HEK293 (cell line): ENCODE measurements around the gene WDR19.

Experiments
- CTCF ChIA-PET: fragments of 350-600 bp; formaldehyde crosslinking; extraction: SDS; loops from one replicate; lab custom pipeline; 2021; ENCODE audit warnings: antibody characterized with exemption; lab: Yijun Ruan, JAX
- POLR2A ChIA-PET: fragments of 300-600 bp; formaldehyde crosslinking; extraction: SDS; loops from one replicate; lab custom pipeline; 2020; ENCODE audit warnings: antibody characterized with exemption, inconsistent platforms; lab: Yijun Ruan, JAX
- H3K27ac ChIP-seq: fragments of 200-500 bp; sonication (Bioruptor generic); 2 replicates; pipeline ENCODE4 v1.5.1; 2014; ENCODE audit warnings: low read depth, low read length, control low read depth, inconsistent platforms; ENCODE audit errors: extremely low read depth
- H3K36me3 ChIP-seq, 2 experiments: fragments of 200-500 bp in 1 of 2; sonication (Bioruptor generic) in 1 of 2; 1 replicate in 1 of 2; 2 replicates in 1 of 2; pipeline ENCODE4 v1.5.1; 2014 to 2017; ENCODE audit warnings: inconsistent platforms in 2 of 2, low read length in 2 of 2; ENCODE audit not compliant: control insufficient read depth in 2 of 2, insufficient read depth in 1 of 2
- H3K4me1 ChIP-seq: fragments of 200-500 bp; sonication (Bioruptor generic); 2 replicates; pipeline ENCODE4 v1.5.1; 2014; ENCODE audit warnings: mild to moderate bottlenecking, low read length, inconsistent platforms; ENCODE audit not compliant: control insufficient read depth, insufficient read depth
- H3K4me3 ChIP-seq: 2 replicates; pipeline ENCODE4 v1.5.1; 2011; ENCODE audit warnings: low read depth, mild to moderate bottlenecking, control low read depth, low read length, moderate library complexity
- H3K9me3 ChIP-seq: fragments of 200-500 bp; sonication (Bioruptor generic); 2 replicates; pipeline ENCODE4 v1.5.1; 2014; ENCODE audit warnings: low read depth, low read length, inconsistent platforms; ENCODE audit not compliant: control insufficient read depth, insufficient read depth
- BCL6B ChIP-seq: fragments of 450-650 bp; formaldehyde crosslinking; IDR thresholded peaks from 2 replicates; pipeline ENCODE4 v1.5.1; 2017; ENCODE audit warnings: missing biosample characterization, missing genetic modification characterization
- ELK4 ChIP-seq: IDR thresholded peaks from 2 replicates; pipeline ENCODE4 v1.6.1; 2011; ENCODE audit warnings: mild to moderate bottlenecking, low read depth, low read length, borderline replicate concordance
- GLI2 ChIP-seq: fragments of 450-650 bp; formaldehyde crosslinking; IDR thresholded peaks from 2 replicates; pipeline ENCODE4; 2017; ENCODE audit warnings: missing biosample characterization, missing genetic modification characterization, low read depth, borderline replicate concordance
- OVOL3 ChIP-seq: fragments of 450-650 bp; formaldehyde crosslinking; IDR thresholded peaks from 2 replicates; pipeline ENCODE4 v1.5.1; 2016; ENCODE audit warnings: missing biosample characterization, missing genetic modification characterization
- SCRT2 ChIP-seq: fragments of 450-650 bp; formaldehyde crosslinking; IDR thresholded peaks from 2 replicates; pipeline ENCODE4 v1.5.1; 2016; ENCODE audit warnings: missing biosample characterization, missing genetic modification characterization
- SP7 ChIP-seq: fragments of 450-650 bp; formaldehyde crosslinking; IDR thresholded peaks from 2 replicates; pipeline ENCODE4 v1.5.1; 2016; ENCODE audit warnings: missing biosample characterization, missing genetic modification characterization
- ZFP3 ChIP-seq: fragments of 450-650 bp; formaldehyde crosslinking; IDR thresholded peaks from 2 replicates; pipeline ENCODE4 v1.5.1; 2016; ENCODE audit warnings: low read depth, missing biosample characterization, missing genetic modification characterization
- ZNF157 ChIP-seq: fragments of 450-650 bp; formaldehyde crosslinking; IDR thresholded peaks from 2 replicates; pipeline ENCODE4 v1.5.1; 2016; ENCODE audit warnings: missing biosample characterization, missing genetic modification characterization
- ZNF202 ChIP-seq: fragments of 450-650 bp; formaldehyde crosslinking; IDR thresholded peaks from 2 replicates; pipeline ENCODE4 v1.5.1; 2016; ENCODE audit warnings: missing biosample characterization, missing genetic modification characterization, borderline replicate concordance
- ZNF214 ChIP-seq: fragments of 450-650 bp; formaldehyde crosslinking; IDR thresholded peaks from 2 replicates; pipeline ENCODE4 v1.5.1; 2017; ENCODE audit warnings: missing biosample characterization, mild to moderate bottlenecking, missing genetic modification characterization, borderline replicate concordance
- ZNF292 ChIP-seq: fragments of 450-650 bp; formaldehyde crosslinking; IDR thresholded peaks from 2 replicates; pipeline ENCODE4 v1.5.1; 2016; ENCODE audit warnings: low read depth, missing biosample characterization, missing genetic modification characterization, borderline replicate concordance
- ZNF335 ChIP-seq: fragments of 450-650 bp; formaldehyde crosslinking; conservative IDR thresholded peaks from 2 replicates; pipeline ENCODE4 v1.5.1; 2016; ENCODE audit warnings: missing biosample characterization, missing genetic modification characterization
- ZNF37A ChIP-seq: fragments of 450-650 bp; IDR thresholded peaks from 2 replicates; pipeline ENCODE4 v1.5.1; 2018; ENCODE audit warnings: missing biosample characterization, missing genetic modification characterization
- ZNF571 ChIP-seq: fragments of 450-650 bp; formaldehyde crosslinking; IDR thresholded peaks from 2 replicates; pipeline ENCODE4 v1.5.0; 2017; ENCODE audit warnings: missing biosample characterization, missing genetic modification characterization
- ZNF624 ChIP-seq: fragments of 450-650 bp; formaldehyde crosslinking; IDR thresholded peaks from 2 replicates; pipeline ENCODE4 v1.5.1; 2017; ENCODE audit warnings: missing biosample characterization, missing genetic modification characterization
- ZNF658 ChIP-seq: fragments of 450-650 bp; formaldehyde crosslinking; IDR thresholded peaks from 2 replicates; pipeline ENCODE4; 2016; ENCODE audit warnings: missing biosample characterization, missing genetic modification characterization
- ZNF704 ChIP-seq: fragments of 450-650 bp; formaldehyde crosslinking; IDR thresholded peaks from 2 replicates; pipeline ENCODE4 v1.5.1; 2016; ENCODE audit warnings: missing biosample characterization, missing genetic modification characterization
- ZNF843 ChIP-seq: fragments of 450-650 bp; formaldehyde crosslinking; IDR thresholded peaks from 2 replicates; pipeline ENCODE4 v1.5.1; 2016; ENCODE audit warnings: missing biosample characterization, missing genetic modification characterization
- TF ChIP-seq, protein P1 (sequence below): fragments of 450-650 bp; formaldehyde crosslinking; IDR thresholded peaks from 2 replicates; pipeline ENCODE4 v1.5.1; 2016; ENCODE audit warnings: missing biosample characterization, missing genetic modification characterization
- TF ChIP-seq, protein P2 (sequence below): fragments of 450-650 bp; formaldehyde crosslinking; IDR thresholded peaks from 2 replicates; pipeline ENCODE4 v1.5.1; 2016; ENCODE audit warnings: missing biosample characterization, missing genetic modification characterization, low read depth

The WDR19 gene

GRCh38 chr4:39280770-39281169 is 98.4 kb downstream of the WDR19 start (continued):
- TF ChIP-seq ZNF37A (tag by site-specific recombination) (no peak), GLI2 (tag by site-specific recombination) (no peak), ZNF157 (tag by site-specific recombination) (no peak), ZNF624 (tag by site-specific recombination) (no peak), SCRT2 (tag by site-specific recombination) (no peak), ZNF292 (tag by site-specific recombination) (no peak), ZNF658 (no peak)

DNA sequence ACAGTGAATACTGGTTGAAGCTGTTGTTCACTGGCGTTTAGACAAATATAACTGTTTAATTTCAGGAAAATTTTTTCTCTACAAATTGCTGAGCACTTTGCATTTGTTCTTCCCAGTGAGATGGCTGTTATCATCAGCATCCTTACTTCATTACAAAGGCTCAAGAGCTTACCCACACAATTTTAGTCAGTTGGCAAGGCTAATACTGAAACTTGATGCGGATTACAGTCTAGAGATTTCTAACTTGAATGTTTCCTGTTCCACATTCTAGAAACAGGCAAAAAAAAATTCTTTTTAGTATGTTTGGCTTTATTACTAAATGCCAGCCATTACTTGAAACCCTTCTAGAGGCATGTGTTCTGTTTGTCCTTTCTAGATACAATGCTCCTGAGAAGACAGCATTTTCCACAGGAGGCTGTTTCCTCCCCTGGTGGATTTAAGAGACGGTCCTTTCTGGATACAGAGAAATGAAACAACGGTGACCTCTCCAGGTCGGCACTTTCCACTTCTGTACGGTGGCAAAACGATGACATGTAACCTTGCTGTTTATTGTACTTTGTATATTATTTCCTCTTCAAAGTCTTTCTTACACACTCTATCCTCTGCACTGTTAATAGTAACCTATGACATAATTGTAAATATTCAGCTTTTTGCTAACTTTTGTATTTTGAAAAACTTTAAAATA is 102.9 kb downstream of the WDR19 start:
- TF ChIP-seq, protein P1, sequence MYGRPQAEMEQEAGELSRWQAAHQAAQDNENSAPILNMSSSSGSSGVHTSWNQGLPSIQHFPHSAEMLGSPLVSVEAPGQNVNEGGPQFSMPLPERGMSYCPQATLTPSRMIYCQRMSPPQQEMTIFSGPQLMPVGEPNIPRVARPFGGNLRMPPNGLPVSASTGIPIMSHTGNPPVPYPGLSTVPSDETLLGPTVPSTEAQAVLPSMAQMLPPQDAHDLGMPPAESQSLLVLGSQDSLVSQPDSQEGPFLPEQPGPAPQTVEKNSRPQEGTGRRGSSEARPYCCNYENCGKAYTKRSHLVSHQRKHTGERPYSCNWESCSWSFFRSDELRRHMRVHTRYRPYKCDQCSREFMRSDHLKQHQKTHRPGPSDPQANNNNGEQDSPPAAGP (tag by site-specific recombination), result no peak
- TF ChIP-seq ZNF335 (tag by site-specific recombination), result no peak
- no peak for TF ChIP-seq ZNF202 (tag by site-specific recombination)
- no peak for TF ChIP-seq ZNF704 (tag by site-specific recombination)
- TF ChIP-seq ELK4, result no peak
- TF ChIP-seq SP7 (tag by site-specific recombination), result no peak
- TF ChIP-seq ZNF214 (tag by site-specific recombination), result no peak
- no peak for TF ChIP-seq ZNF624 (tag by site-specific recombination)
- no peak for TF ChIP-seq BCL6B
- TF ChIP-seq, protein P2, sequence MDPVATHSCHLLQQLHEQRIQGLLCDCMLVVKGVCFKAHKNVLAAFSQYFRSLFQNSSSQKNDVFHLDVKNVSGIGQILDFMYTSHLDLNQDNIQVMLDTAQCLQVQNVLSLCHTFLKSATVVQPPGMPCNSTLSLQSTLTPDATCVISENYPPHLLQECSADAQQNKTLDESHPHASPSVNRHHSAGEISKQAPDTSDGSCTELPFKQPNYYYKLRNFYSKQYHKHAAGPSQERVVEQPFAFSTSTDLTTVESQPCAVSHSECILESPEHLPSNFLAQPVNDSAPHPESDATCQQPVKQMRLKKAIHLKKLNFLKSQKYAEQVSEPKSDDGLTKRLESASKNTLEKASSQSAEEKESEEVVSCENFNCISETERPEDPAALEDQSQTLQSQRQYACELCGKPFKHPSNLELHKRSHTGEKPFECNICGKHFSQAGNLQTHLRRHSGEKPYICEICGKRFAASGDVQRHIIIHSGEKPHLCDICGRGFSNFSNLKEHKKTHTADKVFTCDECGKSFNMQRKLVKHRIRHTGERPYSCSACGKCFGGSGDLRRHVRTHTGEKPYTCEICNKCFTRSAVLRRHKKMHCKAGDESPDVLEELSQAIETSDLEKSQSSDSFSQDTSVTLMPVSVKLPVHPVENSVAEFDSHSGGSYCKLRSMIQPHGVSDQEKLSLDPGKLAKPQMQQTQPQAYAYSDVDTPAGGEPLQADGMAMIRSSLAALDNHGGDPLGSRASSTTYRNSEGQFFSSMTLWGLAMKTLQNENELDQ, result no peak
- TF ChIP-seq ZNF843 (tag by site-specific recombination), result no peak
- TF ChIP-seq ZFP3, result no peak
- TF ChIP-seq OVOL3 (tag by site-specific recombination), result no peak
- TF ChIP-seq ZNF571, result no peak
- Histone ChIP-seq H3K27ac (no peak overlapping the region), H3K36me3 (peaks cover 6 to 56% of the 10 kb centered on the region in 2 experiments), H3K4me1 (no peaks in the 10 kb centered on the region), H3K4me3 (no peak overlapping the region), H3K9me3 (no peaks in the 10 kb centered on the region)
- POLR2A ChIA-PET, result no interaction called here
- CTCF ChIA-PET, result interaction anchor here (1.1 to 1.3 kb wide), 2 partner anchors 68 to 425 kb away, joined by 3 to 5 read pairs; no protein-coding TSS in a partner anchor
